Sigmoid colon (tissue), 4 donors: ENCODE data around the gene CFLAR.
"Not testable (repeated sequence)": the region's sequence is repeated elsewhere in the genome, so short reads cannot be mapped to it uniquely, and the experiment has no call there.

Source experiments
- CTCF ChIP-seq, 4 experiments: fragments of 450-650 bp in 3 of 4; fragments of 200-600 bp in 1 of 4; IDR thresholded peaks; one replicate each; pipeline ENCODE4 v1.5.1; 2016 to 2019; ENCODE audit warnings: antibody characterized with exemption in 4 of 4, mild to moderate bottlenecking in 3 of 4, moderate library complexity in 2 of 4
- EP300 ChIP-seq, 4 donors: sonication (generic); formaldehyde crosslinking; IDR thresholded peaks; one replicate each; pipeline ENCODE4 v1.6.1; 2017; ENCODE audit warnings: antibody characterized with exemption in 4 of 4
- POLR2A ChIP-seq, 2 donors: fragments of 450-650 bp; IDR thresholded peaks; one replicate each; pipeline ENCODE4 v1.6.1; 2016; ENCODE audit warnings: antibody characterized with exemption in 2 of 2, mild to moderate bottlenecking in 2 of 2, moderate library complexity in 2 of 2
- POLR2AphosphoS5 ChIP-seq, 4 donors: sonication (generic); formaldehyde crosslinking; IDR thresholded peaks; one replicate each; pipeline ENCODE4 v1.6.1; 2017; ENCODE audit warnings: antibody characterized with exemption in 4 of 4

- not testable (repeated sequence) for TF ChIP-seq CTCF, POLR2A, POLR2AphosphoS5, EP300 (IDR thresholded peaks at IDR 0.05)
These were observed 33.8 kb downstream of the CFLAR start for GRCh38 chr2:201149821-201150165.
